Bronchial epithelial cell (primary cell): ENCODE measurements around the gene RAB10. TPM values are rescaled to one million over a fixed set of nuclear protein-coding genes. Genes with fewer than 3 reads are reported as not detected.

Experiments
- DNase-seq: peaks from one replicate; pipeline ENCODE4 v3.0.0-alpha.2; 2010; ENCODE audit warnings: low read depth
- FAIRE-seq: peaks from 2 replicates; lab custom pipeline; 2011; peaks lifted over from hg19 to GRCh38; lab: Jason Lieb, UNC
- H3K27me3 ChIP-seq: 2 replicates; pipeline ENCODE4 v1.5.1; 2011; ENCODE audit warnings: low read length; ENCODE audit not compliant: control insufficient read depth, insufficient read depth
- H3K36me3 ChIP-seq: 2 replicates; pipeline ENCODE4 v1.5.1; 2011; ENCODE audit warnings: low read length; ENCODE audit not compliant: control insufficient read depth, insufficient read depth
- H3K4me3 ChIP-seq: 2 replicates; pipeline ENCODE4 v1.5.1; 2011; ENCODE audit warnings: mild to moderate bottlenecking, low read depth, low read length, control low read depth
- CTCF ChIP-seq: IDR thresholded peaks from 2 replicates; pipeline ENCODE4 v1.5.1; 2011; ENCODE audit warnings: mild to moderate bottlenecking, moderate library complexity, low read length, control low read depth, inconsistent platforms; ENCODE audit not compliant: insufficient read depth, severe bottlenecking
- total RNA-seq: library from RNA; depleted of rRNA; stranded (reverse); fragments of >200 nt; gene quantifications from 2 replicates; pipeline ENCODE4 v1.2.1, GENCODE V29; 2014

The RAB10 gene
- total RNA-seq, 1 donor from 2014 or later: 308 TPM

GRCh38 chr2:26001743-26002351, 32.0 kb upstream of the RAB10 start:
- TF ChIP-seq CTCF: no peak
- Histone ChIP-seq H3K36me3 (no peaks in the 10 kb centered on the region), H3K4me3 (no peak overlapping the region), H3K27me3 (no peaks in the 10 kb centered on the region)
- DNase-seq (no peak), FAIRE-seq (no peak)

- Histone ChIP-seq H3K4me3 (no peak overlapping the region), H3K27me3 (no peaks in the 10 kb centered on the region), H3K36me3 (no peaks in the 10 kb centered on the region)
- DNase-seq (peak; percentile 44), FAIRE-seq (no peak)
- TF ChIP-seq CTCF: no peak
These were observed 31.1 kb upstream of the RAB10 start for GRCh38 chr2:26002632-26003310.

GRCh38 chr2:26008095-26008494, 25.8 kb upstream of the RAB10 start:
- no peak for TF ChIP-seq CTCF
- DNase-seq: no peak
- no peak for FAIRE-seq
- H3K4me3 ChIP-seq: no peak overlapping the region
- H3K36me3 ChIP-seq: no peaks in the 10 kb centered on the region
- H3K27me3 ChIP-seq: no peaks in the 10 kb centered on the region

GRCh38 chr2:26008851-26009566, 24.9 kb upstream of the RAB10 start:
- Histone ChIP-seq H3K36me3 (no peaks in the 10 kb centered on the region), H3K4me3 (no peak overlapping the region), H3K27me3 (no peaks in the 10 kb centered on the region)
- FAIRE-seq: peak; percentile 96
- no peak for TF ChIP-seq CTCF
- peak; percentile 100 for DNase-seq

GRCh38 chr2:26009567-26009963, 24.3 kb upstream of the RAB10 start:
- no peak overlapping the region for H3K4me3 ChIP-seq
- no peak for DNase-seq
- no peaks in the 10 kb centered on the region for H3K36me3 ChIP-seq
- no peak for TF ChIP-seq CTCF
- FAIRE-seq: no peak
- no peaks in the 10 kb centered on the region for H3K27me3 ChIP-seq
